Measurements from ENCODE around the gene PLGRKT. TPM values are rescaled to one million over a fixed set of nuclear protein-coding genes. Genes with fewer than 3 reads are reported as not detected.

Gene PLGRKT
- total RNA-seq, 1 donor from 2014 or later, result 22.9 TPM

GRCh38 chr9:5422276-5422675 is 15.4 kb downstream of the PLGRKT start:
- no peak for FAIRE-seq
- no peak overlapping the region for H3K4me3 ChIP-seq (ENCODE audit: low read depth, low read length)
- no peak for DNase-seq (ENCODE audit: low read depth)
- H3K27me3 ChIP-seq (ENCODE audit: control insufficient read depth, insufficient read depth, low read length), result no peaks in the 10 kb centered on the region
- H3K36me3 ChIP-seq (ENCODE audit: control insufficient read depth, insufficient read depth, low read length), result no peaks in the 10 kb centered on the region
- no peak for TF ChIP-seq CTCF (IDR thresholded peaks at IDR 0.05; ENCODE audit: insufficient read depth, low read length, severe bottlenecking)

GRCh38 chr9:5421163-5421562 is 16.6 kb downstream of the PLGRKT start:
- DNase-seq (ENCODE audit: low read depth) (no peak), FAIRE-seq (no peak)
- no peaks in the 10 kb centered on the region for H3K36me3 ChIP-seq (ENCODE audit: control insufficient read depth, insufficient read depth, low read length)
- no peak overlapping the region for H3K4me3 ChIP-seq (ENCODE audit: low read depth, low read length)
- no peaks in the 10 kb centered on the region for H3K27me3 ChIP-seq (ENCODE audit: control insufficient read depth, insufficient read depth, low read length)
- no peak for TF ChIP-seq CTCF (IDR thresholded peaks at IDR 0.05; ENCODE audit: insufficient read depth, low read length, severe bottlenecking)

- H3K36me3 ChIP-seq (ENCODE audit: control insufficient read depth, insufficient read depth, low read length), result no peaks in the 10 kb centered on the region
- no peak for TF ChIP-seq CTCF (IDR thresholded peaks at IDR 0.05; ENCODE audit: insufficient read depth, low read length, severe bottlenecking)
- H3K27me3 ChIP-seq (ENCODE audit: control insufficient read depth, insufficient read depth, low read length), result no peaks in the 10 kb centered on the region
- FAIRE-seq (no peak), DNase-seq (ENCODE audit: low read depth) (no peak)
- no peak overlapping the region for H3K4me3 ChIP-seq (ENCODE audit: low read depth, low read length)
These were observed 17.7 kb downstream of the PLGRKT start for GRCh38 chr9:5419987-5420386.

GRCh38 chr9:5418481-5418880 is 19.2 kb downstream of the PLGRKT start:
- no peak overlapping the region for H3K4me3 ChIP-seq (ENCODE audit: low read depth, low read length)
- FAIRE-seq, result no peak
- TF ChIP-seq CTCF (IDR thresholded peaks at IDR 0.05; ENCODE audit: insufficient read depth, low read length, severe bottlenecking), result no peak

GRCh38 chr9:5416953-5417352 is 20.8 kb downstream of the PLGRKT start:
- H3K27me3 ChIP-seq (ENCODE audit: control insufficient read depth, insufficient read depth, low read length), result no peaks in the 10 kb centered on the region
- H3K36me3 ChIP-seq (ENCODE audit: control insufficient read depth, insufficient read depth, low read length), result no peaks in the 10 kb centered on the region
- DNase-seq (ENCODE audit: low read depth) (no peak), FAIRE-seq (no peak)
- no peak for TF ChIP-seq CTCF (IDR thresholded peaks at IDR 0.05; ENCODE audit: insufficient read depth, low read length, severe bottlenecking)
- H3K4me3 ChIP-seq (ENCODE audit: low read depth, low read length), result no peak overlapping the region

More at GRCh38 chr9:5418481-5418880, 19.2 kb downstream of the PLGRKT start:
- DNase-seq (ENCODE audit: low read depth), result no peak
- no peaks in the 10 kb centered on the region for H3K27me3 ChIP-seq (ENCODE audit: control insufficient read depth, insufficient read depth, low read length)
- H3K36me3 ChIP-seq (ENCODE audit: control insufficient read depth, insufficient read depth, low read length), result no peaks in the 10 kb centered on the region

- H3K27me3 ChIP-seq (ENCODE audit: control insufficient read depth, insufficient read depth, low read length), result no peaks in the 10 kb centered on the region
- no peak overlapping the region for H3K4me3 ChIP-seq (ENCODE audit: low read depth, low read length)
- DNase-seq (ENCODE audit: low read depth), result no peak
- FAIRE-seq, result no peak
- no peak for TF ChIP-seq CTCF (IDR thresholded peaks at IDR 0.05; ENCODE audit: insufficient read depth, low read length, severe bottlenecking)
- H3K36me3 ChIP-seq (ENCODE audit: control insufficient read depth, insufficient read depth, low read length), result no peaks in the 10 kb centered on the region
These were observed 29.1 kb downstream of the PLGRKT start for GRCh38 chr9:5408596-5408995.

Measured in bronchial epithelial cell (primary cell).